ENCODE measurements around the gene FAM98C.
A peak's percentile ranks its signal among the peaks of the same experiment; 100 is the strongest.
"Not testable (repeated sequence)": the region's sequence is repeated elsewhere in the genome, so short reads cannot be mapped to it uniquely, and the experiment has no call there.

Gene FAM98C

DNA sequence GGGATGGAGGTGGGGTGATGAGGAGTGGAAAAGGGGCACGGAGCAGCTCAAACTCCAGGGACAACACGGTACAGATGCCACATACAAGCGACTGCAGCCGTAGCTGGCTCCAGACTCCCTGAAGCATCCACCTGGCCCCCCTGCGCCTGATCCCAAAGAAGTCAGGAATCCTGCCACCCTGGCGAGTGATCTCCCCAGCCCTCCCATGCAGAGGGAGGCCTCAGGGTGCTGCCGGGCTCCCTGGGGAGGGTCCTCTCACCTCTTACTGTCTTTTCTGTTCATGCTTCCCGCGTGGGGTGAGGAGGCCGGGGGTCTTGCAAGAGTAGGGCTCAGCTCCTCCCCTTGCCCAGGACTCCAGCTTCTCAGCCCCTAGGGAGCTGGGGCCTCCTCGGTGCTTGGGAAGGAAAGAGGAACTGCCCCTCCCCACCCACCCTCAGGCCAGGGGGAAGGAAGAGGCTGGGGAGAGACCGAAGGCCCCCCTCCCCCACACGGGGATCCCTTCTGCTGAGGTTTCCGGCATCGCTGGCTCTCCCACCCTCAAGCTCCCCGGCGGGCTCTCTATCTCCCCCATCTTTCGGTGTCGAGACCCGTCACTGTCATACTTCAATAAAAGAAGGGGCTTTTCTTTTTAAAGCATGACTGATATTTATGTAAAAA lies 23.0 kb downstream of the FAM98C start, which contains the start of gene RASGRP4:
Gene RASGRP4 (minus strand): TSS at position 410 of the 657 bp plus-strand sequence. CDS start 128 bp downstream, at position 282.
- DNase-seq = peak in 13 of 51 donors; percentile 1 to 34 (median 7)

DNA sequence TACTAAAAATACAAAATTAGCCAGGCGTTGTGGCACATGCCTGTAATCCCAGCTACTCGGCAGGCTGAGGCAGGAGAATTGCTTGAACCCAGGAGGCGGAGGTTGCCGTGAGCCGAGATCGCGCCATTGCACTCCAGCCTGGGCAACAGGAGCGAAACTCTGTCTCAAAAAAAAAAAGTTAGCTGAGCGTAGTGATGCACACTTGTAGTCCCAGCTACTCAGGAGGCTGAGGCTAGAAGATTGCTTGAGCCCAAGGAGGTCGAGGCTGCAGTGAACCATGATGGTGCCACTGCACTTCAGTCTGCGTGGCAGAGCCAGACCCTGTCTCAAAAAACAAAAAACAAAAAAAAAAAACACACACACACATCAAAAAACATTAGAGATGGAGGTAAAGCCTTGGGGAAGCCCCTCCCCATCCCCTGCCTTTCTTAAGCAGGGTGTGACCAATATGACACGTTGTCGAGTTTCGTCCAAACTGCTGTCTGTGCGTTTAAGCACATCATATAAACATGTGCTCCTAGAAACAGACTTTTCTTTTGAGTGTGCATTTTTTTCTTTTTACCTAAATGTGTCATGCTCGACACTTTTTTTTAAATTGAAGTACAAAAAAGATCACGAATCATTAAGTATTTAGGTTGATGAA lies 24.3 kb downstream of the FAM98C start:
- not testable (repeated sequence) for DNase-seq

- DNase-seq = no peak
Observed at GRCh38 chr19:38429055-38429810, 26.3 kb downstream of the FAM98C start.

DNA sequence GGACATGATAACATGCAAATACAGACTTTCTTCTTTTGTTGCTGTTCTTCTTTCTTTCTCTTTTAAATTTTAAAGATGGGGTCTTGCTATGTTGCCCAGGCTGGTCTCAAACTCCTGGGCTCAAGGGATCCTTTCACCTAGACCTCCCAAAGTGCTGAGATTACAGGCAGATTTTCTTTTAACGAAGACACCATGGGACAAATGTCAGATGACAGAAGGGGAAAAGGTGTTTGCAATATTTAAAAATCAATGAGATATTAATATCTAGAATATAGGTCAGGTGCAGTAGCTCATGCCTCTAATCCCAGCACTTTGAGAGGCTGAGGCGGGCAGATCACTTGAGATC lies 26.9 kb downstream of the FAM98C start:
- no peak for DNase-seq

DNA sequence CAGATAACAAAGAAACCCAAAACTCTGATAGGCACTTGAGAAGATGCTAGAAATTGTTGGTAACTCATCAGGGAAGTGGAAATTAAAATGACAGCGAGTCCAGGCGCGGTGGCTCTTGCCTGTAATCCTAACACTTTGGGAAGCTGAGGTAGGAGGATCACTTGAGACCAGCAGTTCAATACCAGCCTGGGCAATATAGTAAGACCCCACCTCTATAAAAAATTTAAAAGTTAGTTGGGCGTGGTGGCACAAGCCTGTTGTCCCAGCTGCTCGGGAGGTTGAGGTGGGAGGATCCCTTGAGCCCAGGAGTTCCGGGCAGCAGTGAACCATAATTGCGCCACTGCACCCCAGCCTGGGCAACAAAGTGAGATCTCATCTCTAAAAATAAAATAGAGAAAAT lies 28.0 kb downstream of the FAM98C start:
- no peak for DNase-seq

GRCh38 chr19:38433268-38433733 lies 30.4 kb downstream of the FAM98C start, which contains the start of gene RYR1:
TSS of gene RYR1 (plus strand) at chr19:38433691. CDS start at chr19:38433830, 139 bp downstream.
- peak in 39 of 51 donors; percentile 4 to 73 (median 58) for DNase-seq

DNA sequence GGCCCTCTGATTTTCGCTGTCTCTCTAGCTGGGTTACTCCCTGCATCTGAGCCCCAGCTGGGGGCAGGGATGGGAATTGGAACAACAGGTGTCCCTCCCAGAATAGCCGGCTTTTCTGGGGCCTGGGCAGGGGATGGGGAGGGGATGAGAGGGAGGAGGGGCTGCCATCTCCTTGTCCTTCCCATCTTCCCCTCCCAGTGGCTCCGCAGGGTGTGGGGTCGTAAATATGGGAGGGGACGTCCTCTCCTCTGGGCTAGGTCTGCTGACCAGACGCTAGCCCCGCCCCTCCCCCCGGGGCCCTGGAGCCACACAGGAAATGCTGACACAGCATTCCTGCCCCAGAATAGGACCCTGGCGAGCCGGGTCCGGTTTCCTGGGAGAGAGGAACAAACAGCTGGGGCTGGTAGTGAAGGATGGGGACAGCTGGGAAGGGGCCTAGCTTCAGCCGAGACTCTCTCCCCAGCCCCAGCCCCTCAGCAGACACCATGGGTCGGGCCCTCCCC lies 31.7 kb downstream of the FAM98C start:
- peak in 29 of 51 donors; percentile 1 to 46 (median 20) for DNase-seq

- DNase-seq = no peak
Observed at GRCh38 chr19:38437295-38437694, 34.4 kb downstream of the FAM98C start.

DNA sequence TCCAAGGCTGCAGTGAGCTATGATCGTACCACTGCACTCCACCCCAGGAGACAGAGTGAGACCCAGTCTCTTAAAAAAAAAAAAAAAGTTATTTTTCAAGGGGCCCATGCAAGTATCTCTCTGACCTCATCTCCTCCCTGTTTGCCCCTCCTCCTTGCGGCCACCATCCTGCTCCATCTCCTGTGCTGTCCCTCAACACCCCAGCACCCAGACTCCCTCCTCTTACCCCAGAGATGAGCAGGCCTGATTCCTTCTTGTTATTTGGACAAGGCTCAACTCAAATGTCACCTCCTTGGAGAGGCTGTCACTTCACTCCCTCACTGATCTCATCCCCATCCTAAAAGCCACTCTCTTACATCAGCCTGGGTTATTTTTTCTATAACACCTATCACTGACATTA lies 35.0 kb downstream of the FAM98C start:
- no peak for DNase-seq

- no peak for DNase-seq
Observed at GRCh38 chr19:38440592-38440991, 37.7 kb downstream of the FAM98C start.

- DNase-seq = no peak
Observed at GRCh38 chr19:38441657-38442348, 38.9 kb downstream of the FAM98C start.

- no peak for DNase-seq
Observed at GRCh38 chr19:38442736-38443135, 39.8 kb downstream of the FAM98C start.

DNA sequence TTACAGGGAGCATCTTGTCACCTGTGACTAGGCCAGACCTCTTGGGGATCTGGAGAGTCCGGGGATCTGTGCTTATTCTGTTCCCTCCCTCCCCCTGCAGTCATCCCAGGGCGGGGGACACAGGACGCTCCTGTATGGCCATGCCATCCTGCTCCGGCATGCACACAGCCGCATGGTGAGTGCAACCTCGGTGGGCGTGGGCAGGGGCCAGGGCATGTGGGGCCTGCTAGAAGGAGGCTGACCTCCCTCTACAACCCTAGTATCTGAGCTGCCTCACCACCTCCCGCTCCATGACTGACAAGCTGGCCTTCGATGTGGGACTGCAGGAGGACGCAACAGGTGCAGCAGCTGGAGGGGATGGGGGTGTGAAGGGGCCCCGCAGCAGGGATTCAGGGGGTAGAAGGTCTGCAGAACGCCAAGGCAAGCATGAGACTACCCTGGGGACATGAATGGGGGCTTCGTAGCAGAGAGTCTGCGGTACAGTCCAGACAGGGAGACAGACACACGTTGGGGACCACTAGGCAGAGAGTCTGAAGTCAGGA lies 40.6 kb downstream of the FAM98C start:
- no peak for DNase-seq

DNA sequence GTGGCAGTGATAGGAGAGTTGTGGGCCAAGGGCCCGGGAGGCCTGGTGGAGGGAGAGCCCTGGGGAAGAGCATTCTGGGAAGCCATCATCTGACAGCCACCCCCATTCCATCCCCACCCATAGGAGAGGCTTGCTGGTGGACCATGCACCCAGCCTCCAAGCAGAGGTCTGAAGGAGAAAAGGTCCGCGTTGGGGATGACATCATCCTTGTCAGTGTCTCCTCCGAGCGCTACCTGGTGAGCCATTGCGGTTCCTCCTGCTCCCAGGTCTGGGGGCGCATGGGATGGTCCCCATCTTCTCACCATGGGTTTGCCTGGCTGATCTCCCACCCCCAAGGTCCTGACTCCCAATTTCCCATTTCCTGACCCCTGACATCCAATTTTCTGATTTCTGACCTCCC lies 41.1 kb downstream of the FAM98C start:
- no peak for DNase-seq

GRCh38 chr19:38445362-38445761 lies 42.5 kb downstream of the FAM98C start:
- DNase-seq = no peak

GRCh38 chr19:38448225-38448624 lies 45.3 kb downstream of the FAM98C start:
- no peak for DNase-seq

DNA sequence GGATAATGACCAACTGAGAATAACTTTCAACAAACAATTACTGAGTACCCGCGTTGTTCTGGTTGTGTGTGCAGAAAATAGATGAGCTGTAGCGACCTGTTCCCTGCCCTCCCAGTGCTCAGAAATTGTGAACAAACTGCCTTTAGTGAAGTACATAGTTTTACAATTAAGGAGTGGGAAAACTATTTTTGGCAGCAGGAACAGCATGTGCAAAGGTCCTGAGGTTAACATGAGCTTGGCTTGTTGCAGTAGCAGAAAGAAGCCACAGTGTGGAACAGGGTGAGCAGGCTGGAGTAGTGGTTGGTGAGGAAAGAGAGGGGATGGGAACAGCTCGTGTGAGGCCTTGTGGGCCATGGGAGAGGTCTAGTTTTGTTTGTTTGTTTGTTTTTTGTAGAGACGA lies 46.6 kb downstream of the FAM98C start:
- no peak for DNase-seq

DNA sequence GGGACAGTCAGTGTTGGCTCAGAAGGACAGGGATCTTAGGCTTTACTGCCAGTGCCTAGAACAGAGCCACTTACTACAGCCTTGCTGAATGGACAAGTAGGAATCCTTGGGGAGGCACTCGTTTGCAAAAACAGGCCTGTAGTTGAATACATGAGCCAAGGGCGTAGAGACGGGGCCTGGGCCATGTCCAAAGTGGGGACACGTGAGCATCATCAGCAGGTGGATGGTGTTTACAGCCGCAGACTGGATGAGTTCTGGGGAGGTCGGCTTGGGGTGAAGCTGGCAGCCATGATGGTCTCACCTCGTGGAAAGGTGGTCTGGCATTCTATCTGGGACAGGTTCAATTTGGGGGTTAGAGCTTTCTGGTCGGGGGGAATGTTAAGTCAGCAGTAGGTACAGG lies 48.1 kb downstream of the FAM98C start:
- no peak for DNase-seq

DNA sequence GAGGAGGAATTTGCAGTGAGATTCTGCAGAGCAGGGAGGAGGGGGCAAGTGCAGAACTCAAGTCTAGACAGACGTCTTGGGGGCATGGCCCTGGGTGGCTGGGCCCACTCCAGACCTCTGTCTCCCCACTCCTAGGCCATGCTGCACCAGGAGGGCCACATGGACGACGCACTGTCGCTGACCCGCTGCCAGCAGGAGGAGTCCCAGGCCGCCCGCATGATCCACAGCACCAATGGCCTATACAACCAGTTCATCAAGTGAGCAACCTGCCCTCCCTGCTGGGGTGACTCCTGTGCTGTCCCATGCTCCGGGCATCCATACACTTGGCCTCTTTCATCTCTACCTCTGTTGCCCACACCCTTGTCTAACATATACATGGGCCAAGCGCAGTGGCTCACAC lies 48.7 kb downstream of the FAM98C start:
- DNase-seq = no peak

GRCh38 chr19:38452430-38453366 lies 49.8 kb downstream of the FAM98C start:
- DNase-seq = peak in 2 of 51 donors; percentile 1 to 5

All from hypothalamus (tissue), 51 donors.